Thyroid gland (tissue), 4 donors: Measurements from ENCODE around the gene ADAM33. TPM values are rescaled to one million over a fixed set of nuclear protein-coding genes. Genes with fewer than 3 reads are reported as not detected.
A peak's percentile ranks its signal among the peaks of the same experiment; 100 is the strongest.

ENCODE experiments used
- DNase-seq, 2 donors: peaks; one replicate each; pipeline ENCODE4 v3.0.0-alpha.2; 2019
- H3K27ac ChIP-seq, 3 donors: fragments of 200-600 bp; sonication (generic); 1 replicate in 2 of 3; 2 replicates in 1 of 3; pipeline ENCODE4 v1.5.1; 2016 to 2019; ENCODE audit warnings: mild to moderate bottlenecking in 1 of 3, moderate library complexity in 1 of 3
- H3K27me3 ChIP-seq: fragments of 200-600 bp; sonication (generic); one replicate; pipeline ENCODE4 v1.5.1; 2019
- H3K36me3 ChIP-seq, 2 donors: fragments of 200-600 bp; sonication (generic); one replicate each; pipeline ENCODE4 v1.5.1; 2016 to 2019
- H3K4me1 ChIP-seq, 2 donors: fragments of 200-600 bp; sonication (generic); one replicate each; pipeline ENCODE4 v1.5.1; 2017 to 2019
- H3K4me3 ChIP-seq, 3 donors: fragments of 200-600 bp; sonication (generic); replicated peaks in 1 of 3; 1 replicate in 2 of 3; 2 replicates in 1 of 3; pipeline ENCODE4 v1.5.1; 2016; ENCODE audit warnings: mild to moderate bottlenecking in 1 of 3
- H3K9me3 ChIP-seq: fragments of 200-600 bp; sonication (generic); one replicate; pipeline ENCODE4 v1.5.1; 2017
- CTCF ChIP-seq, 6 experiments: fragments of 200-600 bp in 3 of 6; fragments of 450-650 bp in 3 of 6; sonication (generic) in 3 of 6; IDR thresholded peaks; one replicate each; pipeline ENCODE4 v1.5.1; 2016 to 2019; ENCODE audit warnings: antibody characterized with exemption in 6 of 6, mild to moderate bottlenecking in 2 of 6, inconsistent platforms in 1 of 6, moderate library complexity in 1 of 6
- POLR2A ChIP-seq, 2 donors: fragments of 450-650 bp; IDR thresholded peaks; one replicate each; pipeline ENCODE4 v1.6.1; 2017; ENCODE audit warnings: antibody characterized with exemption in 2 of 2, mild to moderate bottlenecking in 2 of 2, moderate library complexity in 1 of 2
- WGBS, 2 donors: methylation state at CpG; one replicate each; pipeline ENCODE4 v1.1.5; 2017; 5-methylcytosine and 5-hydroxymethylcytosine counted together
- intact Hi-C: fragments of 100-400 bp; cut with DNase I; formaldehyde crosslinking; loops from one replicate; pipeline ENCODE4 v1.15.1; 2023
- total RNA-seq, 4 donors: library from RNA; depleted of rRNA; stranded (reverse); fragments of >200 nt; gene quantifications; one replicate each; pipeline ENCODE4 v1.2.3, GENCODE V29; 2016

ADAM33 gene
- total RNA-seq, 4 donors from 2014 or later = 9.1 to 24.5 (median 12.6) TPM

- no peaks in the 10 kb centered on the region for H3K36me3 ChIP-seq
- no peaks in the 10 kb centered on the region for H3K27me3 ChIP-seq
- no peak for DNase-seq
Measured at GRCh38 chr20:3661814-3662665, 19.8 kb downstream of the ADAM33 start.

GRCh38 chr20:3661060-3661813 lies 20.6 kb downstream of the ADAM33 start:
- Histone ChIP-seq H3K9me3 (no peaks in the 10 kb centered on the region), H3K27me3 (no peaks in the 10 kb centered on the region), H3K27ac (no peak overlapping the region), H3K4me1 (peaks cover 3 to 16% of the 10 kb centered on the region in 2 donors), H3K36me3 (no peaks in the 10 kb centered on the region), H3K4me3 (peak overlapping the region in 1 of 3 donors; percentile 30)
- intact Hi-C loops = no loop called here
- no peak for TF ChIP-seq POLR2A (IDR thresholded peaks at IDR 0.05)
- TF ChIP-seq CTCF (IDR thresholded peaks at IDR 0.05) = no peak
- WGBS, 2 donors = 31 to 33% methylated on average over 19 to 22 of the region's 60 CpGs
- peak in 1 of 2 donors; percentile 26 for DNase-seq

More at GRCh38 chr20:3661814-3662665, 19.8 kb downstream of the ADAM33 start:
- Histone ChIP-seq H3K4me3 (no peak overlapping the region), H3K4me1 (peaks cover 5 to 18% of the 10 kb centered on the region in 2 donors), H3K27ac (no peak overlapping the region), H3K9me3 (no peaks in the 10 kb centered on the region)
- intact Hi-C loops = no loop called here
- TF ChIP-seq CTCF (IDR thresholded peaks at IDR 0.05) (no peak), POLR2A (IDR thresholded peaks at IDR 0.05) (no peak)
- WGBS, 2 donors = 71 to 80% methylated on average over 9 to 12 of the region's 12 CpGs

- 5 to 13% methylated on average over 27 to 28 of the region's 75 CpGs for WGBS, 2 donors
- Histone ChIP-seq H3K9me3 (no peaks in the 10 kb centered on the region), H3K4me1 (peaks cover 0 to 14% of the 10 kb centered on the region in 2 donors), H3K27me3 (no peaks in the 10 kb centered on the region), H3K27ac (no peak overlapping the region), H3K36me3 (no peaks in the 10 kb centered on the region), H3K4me3 (peak overlapping the region in 1 of 3 donors; percentile 30)
- TF ChIP-seq CTCF (IDR thresholded peaks at IDR 0.05) (no peak), POLR2A (IDR thresholded peaks at IDR 0.05) (no peak)
- intact Hi-C loops = no loop called here
- peak; percentile 30 to 34 for DNase-seq
Measured at GRCh38 chr20:3660262-3661059, 21.3 kb downstream of the ADAM33 start.

GRCh38 chr20:3659492-3660261 lies 22.1 kb downstream of the ADAM33 start:
- peaks cover 0 to 21% of the 10 kb centered on the region in 2 donors for H3K4me1 ChIP-seq
- TF ChIP-seq CTCF (IDR thresholded peaks at IDR 0.05) (no peak), POLR2A (IDR thresholded peaks at IDR 0.05) (no peak)
- 76 to 80% methylated on average over 5 to 9 of the region's 12 CpGs for WGBS, 2 donors
- DNase-seq = no peak
- H3K36me3 ChIP-seq = no peaks in the 10 kb centered on the region
- H3K9me3 ChIP-seq = no peaks in the 10 kb centered on the region
- H3K27ac ChIP-seq = no peak overlapping the region
- H3K4me3 ChIP-seq = no peak overlapping the region
- intact Hi-C loops = no loop called here
- no peaks in the 10 kb centered on the region for H3K27me3 ChIP-seq
